DOHH2 (cell line): Measurements from ENCODE around the gene IER5.

Experiments
- H3F3A ChIP-seq: fragments of 200-600 bp; sonication (generic), shearing (Covaris generic); 2 replicates; pipeline ENCODE4 v1.6.0; 2016; ENCODE audit warnings: antibody characterized with exemption, mild to moderate bottlenecking; ENCODE audit not compliant: control insufficient read depth, insufficient read depth
- H3K27ac ChIP-seq: fragments of 200-600 bp; sonication (generic); 2 replicates; pipeline ENCODE4 v1.5.1; 2014; ENCODE audit warnings: low read depth, mild to moderate bottlenecking, low read length, moderate library complexity
- H3K27me3 ChIP-seq: fragments of 200-600 bp; sonication (generic); 2 replicates; pipeline ENCODE4 v1.6.1; 2014; ENCODE audit warnings: mild to moderate bottlenecking, low read length, mixed read lengths; ENCODE audit not compliant: control insufficient read depth
- H3K36me3 ChIP-seq: fragments of 200-600 bp; sonication (generic); 2 replicates; pipeline ENCODE4 v1.6.1; 2014; ENCODE audit warnings: mild to moderate bottlenecking, low read length, moderate library complexity, mixed read lengths; ENCODE audit not compliant: control insufficient read depth
- H3K4me1 ChIP-seq: fragments of 200-600 bp; sonication (generic); 2 replicates; pipeline ENCODE4 v1.6.1; 2014; ENCODE audit warnings: mild to moderate bottlenecking, low read length, mixed read lengths; ENCODE audit not compliant: control insufficient read depth
- H3K4me2 ChIP-seq: fragments of 200-600 bp; sonication (generic); 2 replicates; pipeline ENCODE4 v1.6.0; 2014; ENCODE audit warnings: mild to moderate bottlenecking, low read length, moderate library complexity
- H3K4me3 ChIP-seq: fragments of 200-600 bp; sonication (generic); 2 replicates; pipeline ENCODE4 v1.5.1; 2014; ENCODE audit warnings: mild to moderate bottlenecking, low read length, mixed read lengths
- H3K79me2 ChIP-seq: fragments of 200-600 bp; sonication (generic); 2 replicates; pipeline ENCODE4 v1.6.1; 2014; ENCODE audit warnings: mild to moderate bottlenecking, low read length, mixed read lengths; ENCODE audit not compliant: control insufficient read depth
- H3K9me2 ChIP-seq: fragments of 200-600 bp; sonication (generic); replicated peaks from 2 replicates; pipeline ENCODE4 v1.6.1; 2014; ENCODE audit warnings: mild to moderate bottlenecking, low read length, mixed read lengths; ENCODE audit not compliant: control insufficient read depth
- H3K9me3 ChIP-seq: fragments of 200-600 bp; sonication (generic); 2 replicates; pipeline ENCODE4 v1.6.1; 2014; ENCODE audit warnings: antibody characterized with exemption, low read length, mixed read lengths; ENCODE audit not compliant: control insufficient read depth, insufficient read depth
- H4K20me1 ChIP-seq: fragments of 200-600 bp; sonication (generic); 2 replicates; pipeline ENCODE4 v1.6.0; 2014; ENCODE audit warnings: low read depth, mild to moderate bottlenecking, antibody characterized with exemption, low read length, moderate library complexity; ENCODE audit not compliant: control insufficient read depth, insufficient read depth
- CTCF ChIP-seq: fragments of 200-600 bp; sonication (generic); IDR thresholded peaks from one replicate; pipeline ENCODE4 v1.5.1; 2014; ENCODE audit warnings: antibody characterized with exemption, mild to moderate bottlenecking, low read depth, low read length; ENCODE audit not compliant: poor library complexity, severe bottlenecking
- EZH2phosphoT487 ChIP-seq: fragments of 200-600 bp; sonication (generic); IDR thresholded peaks from 2 replicates; pipeline ENCODE4 v1.6.1; 2017; ENCODE audit warnings: borderline replicate concordance, mild to moderate bottlenecking, antibody characterized with exemption, low read length, moderate library complexity, mixed read lengths

Gene IER5

GRCh38 chr1:181122222-181122621 is 33.7 kb downstream of the IER5 start:
- no peak overlapping the region for H3K27ac ChIP-seq
- no peaks in the 10 kb centered on the region for H3K36me3 ChIP-seq
- H3K4me2 ChIP-seq = no peak overlapping the region
- no peaks in the 10 kb centered on the region; the same call in 1 of the 2 replicates for H3K27me3 ChIP-seq
- H3F3A ChIP-seq = peaks cover 10% of the 10 kb centered on the region
- no peaks in the 10 kb centered on the region for H3K9me3 ChIP-seq
- no peaks in the 10 kb centered on the region; the same call in 1 of the 2 replicates for H3K79me2 ChIP-seq
- TF ChIP-seq CTCF (no peak), EZH2phosphoT487 (no peak)
- no peaks in the 10 kb centered on the region for H4K20me1 ChIP-seq
- H3K4me1 ChIP-seq = peaks cover 20% of the 10 kb centered on the region
- no peak overlapping the region for H3K4me3 ChIP-seq
- H3K9me2 ChIP-seq = no peaks in the 10 kb centered on the region

GRCh38 chr1:181123173-181123572 is 34.7 kb downstream of the IER5 start:
- TF ChIP-seq EZH2phosphoT487 (no peak), CTCF (no peak)
- Histone ChIP-seq H3K9me2 (no peaks in the 10 kb centered on the region), H3K79me2 (no peaks in the 10 kb centered on the region; the same call in 1 of the 2 replicates), H3K36me3 (no peaks in the 10 kb centered on the region), H4K20me1 (no peaks in the 10 kb centered on the region), H3F3A (peaks cover 10% of the 10 kb centered on the region), H3K27me3 (no peaks in the 10 kb centered on the region), H3K27ac (no peak overlapping the region), H3K4me2 (no peak overlapping the region), H3K4me3 (no peak overlapping the region), H3K9me3 (no peaks in the 10 kb centered on the region), H3K4me1 (peaks cover 23% of the 10 kb centered on the region)

GRCh38 chr1:181124291-181124751 is 35.8 kb downstream of the IER5 start:
- H3K4me2 ChIP-seq = peak overlapping the region; percentile 10
- H3K27ac ChIP-seq = peak overlapping the region; percentile 17
- TF ChIP-seq CTCF (no peak), EZH2phosphoT487 (no peak)
- H3F3A ChIP-seq = peaks cover 10% of the 10 kb centered on the region
- H3K79me2 ChIP-seq = no peaks in the 10 kb centered on the region
- H3K9me3 ChIP-seq = no peaks in the 10 kb centered on the region
- H3K36me3 ChIP-seq = no peaks in the 10 kb centered on the region
- H3K27me3 ChIP-seq = no peaks in the 10 kb centered on the region
- peaks cover 35% of the 10 kb centered on the region for H3K4me1 ChIP-seq
- no peak overlapping the region for H3K4me3 ChIP-seq
- H4K20me1 ChIP-seq = no peaks in the 10 kb centered on the region
- no peaks in the 10 kb centered on the region for H3K9me2 ChIP-seq

GRCh38 chr1:181126289-181126688 is 37.8 kb downstream of the IER5 start:
- H3K9me3 ChIP-seq = no peaks in the 10 kb centered on the region
- no peak overlapping the region for H3K27ac ChIP-seq
- 0 out of 2 replicates have a peak, but pooled peaks cover 4% of the 10 kb centered on the region for H4K20me1 ChIP-seq
- H3K27me3 ChIP-seq = no peaks in the 10 kb centered on the region
- TF ChIP-seq EZH2phosphoT487 = no peak
- TF ChIP-seq CTCF = no peak
- no peak overlapping the region for H3K4me3 ChIP-seq
- peaks cover 18% of the 10 kb centered on the region for H3F3A ChIP-seq
- no peaks in the 10 kb centered on the region for H3K36me3 ChIP-seq
- H3K4me2 ChIP-seq = no peak overlapping the region
- peaks cover 55% of the 10 kb centered on the region for H3K4me1 ChIP-seq
- H3K9me2 ChIP-seq = no peaks in the 10 kb centered on the region
- no peaks in the 10 kb centered on the region for H3K79me2 ChIP-seq
